ENCODE measurements around the gene STK11.

STK11 gene

DNA sequence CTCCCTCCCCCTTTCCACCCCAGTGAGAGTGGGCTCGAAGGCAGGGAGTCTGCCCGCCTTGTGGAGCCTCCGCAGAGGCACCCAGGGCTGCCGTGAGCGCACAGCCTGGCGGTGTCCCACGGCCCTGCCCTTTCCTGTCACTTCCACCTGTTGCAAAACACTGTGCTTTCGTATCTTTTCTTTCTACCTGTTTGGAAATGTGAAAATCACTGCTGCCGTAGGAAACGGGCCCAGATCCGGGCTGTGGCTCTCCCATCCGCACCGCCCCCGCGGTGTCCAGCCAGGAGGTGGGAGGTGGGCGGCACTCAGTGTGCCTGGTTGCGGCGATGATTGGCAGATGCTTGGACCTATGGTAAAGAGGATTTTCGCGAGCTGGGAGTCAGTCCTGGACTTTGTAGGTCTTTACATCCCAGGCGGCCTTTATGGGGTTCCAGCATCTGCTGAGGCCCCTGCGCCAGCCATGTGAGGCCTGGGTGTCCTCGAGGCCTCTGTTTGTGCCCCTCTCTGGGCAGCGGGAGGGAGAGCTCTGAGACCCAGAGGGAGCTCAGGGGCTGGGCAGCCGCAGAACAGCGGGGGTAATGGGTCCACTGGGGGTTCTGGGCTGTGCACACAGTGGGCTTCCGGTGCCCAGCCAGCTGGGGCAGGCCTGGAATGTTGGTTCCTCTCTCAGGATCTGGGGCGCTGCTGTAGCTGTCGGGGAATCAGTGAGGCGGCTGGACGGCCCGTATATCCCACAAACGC lies 6.1 kb downstream of the STK11 start:
- DNase-seq, result no peak

- DNase-seq, result peak; percentile 50
These were observed 8.1 kb downstream of the STK11 start for GRCh38 chr19:1213391-1214286.

DNA sequence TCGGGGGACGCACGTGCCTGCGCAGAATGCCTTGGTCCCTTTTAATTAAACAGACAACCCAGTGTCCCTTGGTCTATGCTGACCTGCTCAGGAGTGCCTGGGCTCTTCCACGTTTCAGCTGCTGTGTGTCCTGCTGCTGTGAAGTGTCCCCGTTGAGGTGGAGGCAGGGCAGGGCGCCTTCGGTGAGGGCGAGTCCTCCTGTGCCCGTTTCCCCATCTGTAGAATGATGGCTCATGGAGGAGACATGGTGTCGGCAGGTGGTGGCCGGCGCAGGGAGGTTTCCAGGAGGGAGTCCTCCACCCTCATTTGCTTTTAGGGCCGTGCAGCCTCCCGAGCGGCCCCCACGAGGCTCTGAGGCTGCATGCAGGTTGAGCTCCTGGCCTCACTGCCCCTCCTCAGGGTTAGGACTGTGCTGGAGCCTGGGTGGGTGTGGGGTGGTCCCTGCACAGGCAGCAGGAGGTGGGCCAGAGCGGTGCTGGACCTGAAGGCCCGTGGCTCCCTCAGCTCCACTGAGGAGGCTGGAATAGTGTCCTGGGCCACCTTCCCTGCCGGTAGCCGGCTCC lies 8.8 kb downstream of the STK11 start:
- no peak for DNase-seq

- DNase-seq, result no peak
These were observed 9.5 kb downstream of the STK11 start for GRCh38 chr19:1214862-1215731.

GRCh38 chr19:1216756-1217155 lies 11.2 kb downstream of the STK11 start:
- no peak for DNase-seq

DNA sequence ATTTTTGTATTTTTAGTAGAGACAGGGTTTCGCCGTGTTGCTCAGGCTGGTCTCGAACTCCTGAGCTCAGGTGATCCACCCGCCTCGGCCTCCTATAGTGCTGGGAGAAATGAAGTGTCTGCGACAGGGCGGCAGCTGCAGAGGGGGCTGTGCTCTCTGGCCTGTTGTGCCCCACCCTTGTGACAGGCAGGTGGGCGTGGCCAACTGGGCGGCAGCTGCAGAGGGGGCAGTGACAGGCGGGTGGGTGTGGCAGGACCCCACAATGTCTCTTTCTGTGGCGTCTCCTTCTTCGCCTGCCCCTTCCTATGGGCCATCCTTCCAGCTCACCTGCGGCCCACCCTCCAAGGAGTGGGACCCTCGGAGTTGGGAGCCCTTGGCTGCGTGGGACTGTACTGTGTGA lies 11.8 kb downstream of the STK11 start:
- DNase-seq, result no peak

GRCh38 chr19:1218751-1219567 lies 13.4 kb downstream of the STK11 start:
- no peak for DNase-seq

GRCh38 chr19:1219786-1220476 lies 14.4 kb downstream of the STK11 start:
- no peak for DNase-seq

DNA sequence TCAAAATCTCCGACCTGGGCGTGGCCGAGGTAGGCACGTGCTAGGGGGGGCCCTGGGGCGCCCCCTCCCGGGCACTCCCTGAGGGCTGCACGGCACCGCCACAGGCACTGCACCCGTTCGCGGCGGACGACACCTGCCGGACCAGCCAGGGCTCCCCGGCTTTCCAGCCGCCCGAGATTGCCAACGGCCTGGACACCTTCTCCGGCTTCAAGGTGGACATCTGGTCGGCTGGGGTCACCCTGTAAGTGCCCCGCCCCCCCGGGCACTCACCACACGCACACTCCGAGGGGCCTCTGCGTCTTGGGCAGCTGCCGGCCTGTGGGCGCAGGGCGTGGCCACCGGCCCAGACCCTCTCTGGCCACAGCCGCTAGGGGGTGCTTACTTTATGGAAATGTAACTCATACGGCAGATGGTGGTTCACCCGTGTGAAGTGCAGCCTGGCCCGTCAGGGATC lies 14.9 kb downstream of the STK11 start:
- no peak for DNase-seq

- no peak for DNase-seq
These were observed 15.7 kb downstream of the STK11 start for GRCh38 chr19:1220976-1221903.

DNA sequence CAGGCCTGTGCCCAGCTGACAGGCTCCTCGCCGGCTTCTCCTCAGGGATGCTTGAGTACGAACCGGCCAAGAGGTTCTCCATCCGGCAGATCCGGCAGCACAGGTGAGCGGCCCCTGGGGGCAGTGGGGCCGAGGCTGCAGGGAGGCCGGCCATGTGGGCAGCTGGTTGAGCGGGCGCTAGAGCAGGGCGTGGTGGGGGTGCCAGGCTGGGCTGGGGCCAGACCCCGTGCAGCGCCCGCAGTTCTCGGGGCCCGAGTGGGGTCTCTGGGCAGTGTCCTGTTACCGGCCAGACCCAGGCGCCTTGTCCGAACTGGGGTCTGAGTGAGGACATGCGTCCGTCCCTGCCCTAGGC lies 16.3 kb downstream of the STK11 start:
- no peak for DNase-seq

GRCh38 chr19:1222394-1222793 lies 16.8 kb downstream of the STK11 start:
- DNase-seq, result no peak

GRCh38 chr19:1223018-1223855 lies 17.7 kb downstream of the STK11 start:
- no peak for DNase-seq

- DNase-seq, result no peak
These were observed 18.7 kb downstream of the STK11 start for GRCh38 chr19:1224047-1224825.

DNA sequence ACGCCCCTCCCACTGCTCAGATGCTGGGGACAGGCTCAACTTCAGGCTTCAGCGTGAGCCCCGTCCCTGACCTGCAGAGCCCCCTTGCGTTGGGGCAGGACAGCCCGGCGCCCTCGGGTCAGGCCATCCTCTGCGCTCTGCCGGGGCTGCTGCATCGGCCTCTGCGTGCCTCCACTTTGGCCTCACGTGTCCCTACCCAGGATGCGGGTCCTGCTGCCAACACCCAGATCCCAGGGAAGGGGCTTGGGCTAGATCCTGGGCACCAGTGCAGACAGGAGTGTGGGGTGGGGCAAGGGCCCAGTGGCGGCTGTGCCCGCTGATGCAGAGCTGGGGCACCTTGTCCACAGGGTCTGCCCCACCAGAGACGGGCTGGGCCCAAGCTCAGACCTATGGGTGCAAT lies 19.3 kb downstream of the STK11 start:
- no peak for DNase-seq

GRCh38 chr19:1225440-1226226 lies 20.1 kb downstream of the STK11 start:
- no peak for DNase-seq

- DNase-seq, result no peak
These were observed 20.6 kb downstream of the STK11 start for GRCh38 chr19:1226227-1226518.
